ENCODE results near the gene TLE5. TPM values are rescaled to one million over a fixed set of nuclear protein-coding genes. Genes with fewer than 3 reads are reported as not detected.

Gene TLE5
- total and polyA plus RNA-seq, 2 experiments from 2014 or later, result 260 to 308 TPM

GRCh38 chr19:3099347-3100145 lies 37.3 kb upstream of the TLE5 start:
- Histone ChIP-seq H4K20me1 (ENCODE audit: insufficient read depth, poor library complexity, severe bottlenecking) (peaks cover 98% of the 10 kb centered on the region), H3K27ac (no peak overlapping the region), H3K9me3 (ENCODE audit: low read depth) (no peaks in the 10 kb centered on the region), H3K4me3 (no peak overlapping the region), H2AFZ (no peak overlapping the region), H3K4me1 (ENCODE audit: insufficient read depth) (peaks cover 43% of the 10 kb centered on the region), H3K79me2 (peaks cover 98% of the 10 kb centered on the region), H3K4me2 (peak overlapping the region; percentile 99), H3K36me3 (replicated peaks; ENCODE audit: insufficient read depth, low read depth) (no peaks in the 10 kb centered on the region), H3K9me2 (replicated peaks; ENCODE audit: insufficient read depth) (no peaks in the 10 kb centered on the region), H3K27me3 (no peaks in the 10 kb centered on the region)
- DNase-seq (ENCODE audit: low spot score), result no peak
- TF ChIP-seq EZH2phosphoT487 (IDR thresholded peaks at IDR 0.05; ENCODE audit: low read depth, severe bottlenecking, unreplicated experiment) (no peak), EZH2 (IDR thresholded peaks at IDR 0.05; ENCODE audit: borderline replicate concordance) (no peak)
- TF ChIP-seq, protein P1, sequence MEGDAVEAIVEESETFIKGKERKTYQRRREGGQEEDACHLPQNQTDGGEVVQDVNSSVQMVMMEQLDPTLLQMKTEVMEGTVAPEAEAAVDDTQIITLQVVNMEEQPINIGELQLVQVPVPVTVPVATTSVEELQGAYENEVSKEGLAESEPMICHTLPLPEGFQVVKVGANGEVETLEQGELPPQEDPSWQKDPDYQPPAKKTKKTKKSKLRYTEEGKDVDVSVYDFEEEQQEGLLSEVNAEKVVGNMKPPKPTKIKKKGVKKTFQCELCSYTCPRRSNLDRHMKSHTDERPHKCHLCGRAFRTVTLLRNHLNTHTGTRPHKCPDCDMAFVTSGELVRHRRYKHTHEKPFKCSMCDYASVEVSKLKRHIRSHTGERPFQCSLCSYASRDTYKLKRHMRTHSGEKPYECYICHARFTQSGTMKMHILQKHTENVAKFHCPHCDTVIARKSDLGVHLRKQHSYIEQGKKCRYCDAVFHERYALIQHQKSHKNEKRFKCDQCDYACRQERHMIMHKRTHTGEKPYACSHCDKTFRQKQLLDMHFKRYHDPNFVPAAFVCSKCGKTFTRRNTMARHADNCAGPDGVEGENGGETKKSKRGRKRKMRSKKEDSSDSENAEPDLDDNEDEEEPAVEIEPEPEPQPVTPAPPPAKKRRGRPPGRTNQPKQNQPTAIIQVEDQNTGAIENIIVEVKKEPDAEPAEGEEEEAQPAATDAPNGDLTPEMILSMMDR (IDR thresholded peaks at IDR 0.05; ENCODE audit: poor library complexity), result no peak
- WGBS (ENCODE audit: low lambda C conversion rate, missing lambda C conversion rate), result 95% methylated on average over 25 of the region's 29 CpGs

- H3K9me3 ChIP-seq (ENCODE audit: low read depth), result no peaks in the 10 kb centered on the region
- H3K9me2 ChIP-seq (replicated peaks; ENCODE audit: insufficient read depth), result no peaks in the 10 kb centered on the region
- H3K27me3 ChIP-seq, result no peaks in the 10 kb centered on the region
- peaks cover 41% of the 10 kb centered on the region for H3K4me1 ChIP-seq (ENCODE audit: insufficient read depth)
- H3K27ac ChIP-seq, result peak overlapping the region; percentile 92
- TF ChIP-seq, protein P1 (IDR thresholded peaks at IDR 0.05; ENCODE audit: poor library complexity), result no peak
- TF ChIP-seq EZH2phosphoT487 (IDR thresholded peaks at IDR 0.05; ENCODE audit: low read depth, severe bottlenecking, unreplicated experiment), result no peak
- no peak for TF ChIP-seq EZH2 (IDR thresholded peaks at IDR 0.05; ENCODE audit: borderline replicate concordance)
- no peak overlapping the region for H2AFZ ChIP-seq
- WGBS (ENCODE audit: low lambda C conversion rate, missing lambda C conversion rate), result 78% methylated on average over 36 of the region's 40 CpGs
- H3K79me2 ChIP-seq, result peaks cover 93% of the 10 kb centered on the region
- peak overlapping the region; percentile 99 for H3K4me2 ChIP-seq
- peaks cover 93% of the 10 kb centered on the region for H4K20me1 ChIP-seq (ENCODE audit: insufficient read depth, poor library complexity, severe bottlenecking)
- no peak for DNase-seq (ENCODE audit: low spot score)
- no peaks in the 10 kb centered on the region for H3K36me3 ChIP-seq (replicated peaks; ENCODE audit: insufficient read depth, low read depth)
- H3K4me3 ChIP-seq, result no peak overlapping the region
These were observed 36.4 kb upstream of the TLE5 start for GRCh38 chr19:3098515-3099346.

DNA sequence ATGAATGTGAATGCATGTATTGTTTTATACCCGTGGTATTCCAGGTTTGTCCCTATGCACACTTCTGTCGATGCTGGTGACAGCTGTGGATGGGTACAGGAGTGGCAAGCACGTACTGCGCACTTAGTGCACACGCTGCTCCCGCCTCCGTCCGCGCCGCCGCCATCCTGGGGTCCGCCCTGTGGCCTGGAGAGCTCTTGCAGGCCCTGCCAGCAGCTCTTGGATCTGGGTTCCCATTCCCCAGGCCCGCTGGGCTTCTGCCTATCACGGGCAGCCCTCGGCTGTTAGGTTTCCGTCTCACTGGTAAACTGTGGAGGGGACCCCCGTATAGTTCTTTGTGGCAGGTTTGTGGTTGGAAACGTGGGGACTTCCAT lies 35.8 kb upstream of the TLE5 start:
- Histone ChIP-seq H3K9me3 (ENCODE audit: low read depth) (no peaks in the 10 kb centered on the region), H3K27me3 (no peaks in the 10 kb centered on the region), H3K79me2 (peaks cover 87% of the 10 kb centered on the region), H3K9me2 (replicated peaks; ENCODE audit: insufficient read depth) (no peaks in the 10 kb centered on the region), H3K4me2 (peak overlapping the region; percentile 99), H3K4me3 (no peak overlapping the region), H3K4me1 (ENCODE audit: insufficient read depth) (peaks cover 35% of the 10 kb centered on the region), H3K27ac (peak overlapping the region; percentile 92), H3K36me3 (replicated peaks; ENCODE audit: insufficient read depth, low read depth) (no peaks in the 10 kb centered on the region), H2AFZ (no peak overlapping the region), H4K20me1 (ENCODE audit: insufficient read depth, poor library complexity, severe bottlenecking) (peaks cover 87% of the 10 kb centered on the region)
- TF ChIP-seq, protein P1 (IDR thresholded peaks at IDR 0.05; ENCODE audit: poor library complexity), result no peak
- no peak for TF ChIP-seq EZH2 (IDR thresholded peaks at IDR 0.05; ENCODE audit: borderline replicate concordance)
- TF ChIP-seq EZH2phosphoT487 (IDR thresholded peaks at IDR 0.05; ENCODE audit: low read depth, severe bottlenecking, unreplicated experiment), result no peak
- DNase-seq (ENCODE audit: low spot score), result no peak
- 93% methylated on average over 17 of the region's 18 CpGs for WGBS (ENCODE audit: low lambda C conversion rate, missing lambda C conversion rate)

Data from hepatocyte (in vitro differentiated cells).